Lower leg skin (tissue), 4 donors: ENCODE data around the gene RBL2. TPM values are rescaled to one million over a fixed set of nuclear protein-coding genes. Genes with fewer than 3 reads are reported as not detected.

Experiments used
- DNase-seq, 2 donors: peaks; one replicate each; pipeline ENCODE4 v3.0.0-alpha.2; 2019; ENCODE audit warnings: low spot score in 2 of 2
- H3K4me3 ChIP-seq: fragments of 200-600 bp; sonication (generic); 2 replicates; pipeline ENCODE4 v1.5.1; 2017; ENCODE audit warnings: mild to moderate bottlenecking, low read depth; ENCODE audit not compliant: poor library complexity, severe bottlenecking
- CTCF ChIP-seq, 3 donors: fragments of 450-650 bp; IDR thresholded peaks; one replicate each; pipeline ENCODE4 v1.5.1; 2016; ENCODE audit warnings: antibody characterized with exemption in 3 of 3, mild to moderate bottlenecking in 3 of 3, moderate library complexity in 2 of 3
- POLR2A ChIP-seq, 2 donors: fragments of 450-650 bp; IDR thresholded peaks; one replicate each; pipeline ENCODE4 v1.6.1; 2016 to 2017; ENCODE audit warnings: antibody characterized with exemption in 2 of 2, mild to moderate bottlenecking in 1 of 2, moderate library complexity in 1 of 2
- WGBS, 2 donors: methylation state at CpG; one replicate each; pipeline ENCODE4 v1.1.5; 2018; 5-methylcytosine and 5-hydroxymethylcytosine counted together
- intact Hi-C: fragments of 100-400 bp; cut with DNase I; formaldehyde crosslinking; loops from one replicate; pipeline ENCODE4 v1.15.0; 2023; ENCODE audit warnings: low total_unique reads
- total RNA-seq, 4 donors: library from RNA; depleted of rRNA; stranded (reverse); fragments of >200 nt; gene quantifications; one replicate each; pipeline ENCODE4 v1.1.0, GENCODE V29; 2016

The RBL2 gene
- total RNA-seq, 4 donors from 2014 or later = 66.7 to 85.7 (median 75.2) TPM

- H3K4me3 ChIP-seq = no peak overlapping the region
- WGBS, 2 donors = 95 to 98% methylated on average over 5 of the region's 5 CpGs
- DNase-seq = no peak
- intact Hi-C loops = no loop called here
- TF ChIP-seq POLR2A (IDR thresholded peaks at IDR 0.05) = no peak
- no peak for TF ChIP-seq CTCF (IDR thresholded peaks at IDR 0.05)
Measured at GRCh38 chr16:53478965-53479364, 44.7 kb downstream of the RBL2 start.

GRCh38 chr16:53480394-53480793, 46.1 kb downstream of the RBL2 start:
- no peak for DNase-seq
- H3K4me3 ChIP-seq = no peak overlapping the region
- 79 to 94% methylated on average over 1 of the region's 1 CpG for WGBS, 2 donors
- TF ChIP-seq POLR2A (IDR thresholded peaks at IDR 0.05) (no peak), CTCF (IDR thresholded peaks at IDR 0.05) (no peak)
- intact Hi-C loops = no loop called here

- DNase-seq = no peak
- 90 to 97% methylated on average over 2 of the region's 2 CpGs for WGBS, 2 donors
- TF ChIP-seq POLR2A (IDR thresholded peaks at IDR 0.05) = no peak
- no peak for TF ChIP-seq CTCF (IDR thresholded peaks at IDR 0.05)
- H3K4me3 ChIP-seq = no peak overlapping the region
- intact Hi-C loops = no loop called here
Measured at GRCh38 chr16:53482123-53482522, 47.9 kb downstream of the RBL2 start.

- intact Hi-C loops = no loop called here
- TF ChIP-seq POLR2A (IDR thresholded peaks at IDR 0.05) (no peak), CTCF (IDR thresholded peaks at IDR 0.05) (no peak)
- 95 to 97% methylated on average over 2 of the region's 2 CpGs for WGBS, 2 donors
- no peak overlapping the region for H3K4me3 ChIP-seq
- no peak for DNase-seq
Measured at GRCh38 chr16:53484542-53484941, 50.3 kb downstream of the RBL2 start.

- TF ChIP-seq POLR2A (IDR thresholded peaks at IDR 0.05) (no peak), CTCF (IDR thresholded peaks at IDR 0.05) (no peak)
- DNase-seq = no peak
- intact Hi-C loops = no loop called here
- H3K4me3 ChIP-seq = no peak overlapping the region
Measured at GRCh38 chr16:53486230-53486629, 52.0 kb downstream of the RBL2 start.

- WGBS, 2 donors = 78 to 89% methylated on average over 1 of the region's 1 CpG
- TF ChIP-seq CTCF (IDR thresholded peaks at IDR 0.05) (no peak), POLR2A (IDR thresholded peaks at IDR 0.05) (no peak)
- no peak overlapping the region for H3K4me3 ChIP-seq
- no peak for DNase-seq
- intact Hi-C loops = no loop called here
Measured at GRCh38 chr16:53489755-53490154, 55.5 kb downstream of the RBL2 start.
